ENCODE results near the gene REEP2. TPM values are rescaled to one million over a fixed set of nuclear protein-coding genes. Genes with fewer than 3 reads are reported as not detected.

Gene REEP2
- total RNA-seq, 1 experiment from 2014 or later: 49.0 TPM

DNA sequence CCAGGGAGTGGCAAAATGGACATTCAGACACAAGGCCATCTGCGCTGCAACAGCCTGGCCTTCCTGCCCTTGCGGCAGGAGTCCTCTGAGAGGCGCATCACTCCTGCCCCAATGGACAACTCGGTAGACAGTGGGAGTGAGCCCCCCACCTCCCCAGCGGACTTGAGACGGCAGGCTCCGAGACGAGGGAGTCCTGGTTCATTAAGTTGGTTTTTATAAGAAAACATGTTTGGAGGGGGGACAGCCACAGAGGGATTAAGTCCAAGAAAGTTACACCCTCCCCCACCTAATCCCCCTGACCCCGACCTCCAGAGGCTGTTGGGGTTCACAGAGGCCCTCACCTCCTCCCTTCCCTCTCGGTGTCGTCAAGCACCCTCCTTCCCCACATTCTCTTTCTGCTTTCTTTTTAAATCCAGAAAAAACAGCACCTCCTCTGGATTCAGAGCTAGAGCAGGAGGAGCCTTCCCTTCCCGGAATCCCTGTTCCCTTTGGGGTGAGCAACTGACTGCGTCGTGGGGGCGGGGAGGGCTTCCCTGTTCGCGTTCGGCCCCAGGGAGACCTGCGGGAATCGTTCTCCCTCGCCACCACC, 24.7 kb downstream of the REEP2 start:
- TF ChIP-seq, protein P1, sequence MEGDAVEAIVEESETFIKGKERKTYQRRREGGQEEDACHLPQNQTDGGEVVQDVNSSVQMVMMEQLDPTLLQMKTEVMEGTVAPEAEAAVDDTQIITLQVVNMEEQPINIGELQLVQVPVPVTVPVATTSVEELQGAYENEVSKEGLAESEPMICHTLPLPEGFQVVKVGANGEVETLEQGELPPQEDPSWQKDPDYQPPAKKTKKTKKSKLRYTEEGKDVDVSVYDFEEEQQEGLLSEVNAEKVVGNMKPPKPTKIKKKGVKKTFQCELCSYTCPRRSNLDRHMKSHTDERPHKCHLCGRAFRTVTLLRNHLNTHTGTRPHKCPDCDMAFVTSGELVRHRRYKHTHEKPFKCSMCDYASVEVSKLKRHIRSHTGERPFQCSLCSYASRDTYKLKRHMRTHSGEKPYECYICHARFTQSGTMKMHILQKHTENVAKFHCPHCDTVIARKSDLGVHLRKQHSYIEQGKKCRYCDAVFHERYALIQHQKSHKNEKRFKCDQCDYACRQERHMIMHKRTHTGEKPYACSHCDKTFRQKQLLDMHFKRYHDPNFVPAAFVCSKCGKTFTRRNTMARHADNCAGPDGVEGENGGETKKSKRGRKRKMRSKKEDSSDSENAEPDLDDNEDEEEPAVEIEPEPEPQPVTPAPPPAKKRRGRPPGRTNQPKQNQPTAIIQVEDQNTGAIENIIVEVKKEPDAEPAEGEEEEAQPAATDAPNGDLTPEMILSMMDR (conservative IDR thresholded peaks at IDR 0.05): peak; percentile 16; the same call in 1 of the 3 replicates
- peak overlapping the region; percentile 49; the same call in 1 of the 2 replicates for H3K14ac ChIP-seq (ENCODE audit: insufficient read depth, low read length)
- Mint-ChIP-seq H3K36me3 (ENCODE audit: insufficient read depth in 1 of 3, low read depth in 3 of 3) (peaks cover 16 to 22% (median 22%) of the 10 kb centered on the region in 3 experiments), H3K4me3 (peak overlapping the region; percentile 86), H3K27ac (peak overlapping the region; percentile 86 to 94 (median 91); a peak in 6 of 7 replicates), H3K9me3 (peaks cover 0 to 11% of the 10 kb centered on the region in 2 experiments; a peak in 3 of 5 replicates), H3K27me3 (ENCODE audit: low read depth) (peaks cover 19% of the 10 kb centered on the region), H3K4me1 (peaks cover 31 to 33% of the 10 kb centered on the region in 2 experiments)
- H3K27me3 ChIP-seq (ENCODE audit: insufficient read depth, low read length): no peaks in the 10 kb centered on the region; the same call in 1 of the 2 replicates
- no peak overlapping the region for H3K27ac ChIP-seq (ENCODE audit: insufficient read length, low read depth, low read length)
- peak overlapping the region; percentile 24 for H3K18ac ChIP-seq (ENCODE audit: insufficient read length, low read depth, low read length)
- H2BK120ac ChIP-seq (ENCODE audit: low read depth, low read length, poor library complexity, severe bottlenecking): no peak overlapping the region
- H4K91ac ChIP-seq (ENCODE audit: insufficient read length, low read depth, low read length): no peak overlapping the region
- no peak overlapping the region for H3T11ph ChIP-seq (ENCODE audit: low read length)
- no peak overlapping the region for H2AK5ac ChIP-seq (ENCODE audit: insufficient read length, low read length)
- DNase-seq: no peak
- peak overlapping the region; percentile 67 for H3K4me2 ChIP-seq (ENCODE audit: insufficient read depth, insufficient read length, low read length)
- H3K23me2 ChIP-seq (ENCODE audit: insufficient read length, low read depth, low read length, poor library complexity, severe bottlenecking): peaks cover 23% of the 10 kb centered on the region
- no peak overlapping the region for H3K56ac ChIP-seq (ENCODE audit: insufficient read length, low read depth, low read length)
- H3K4me1 ChIP-seq (ENCODE audit: insufficient read depth, low read length): no peaks in the 10 kb centered on the region
- peak overlapping the region; percentile 64 for H3K9ac ChIP-seq (ENCODE audit: extremely low read depth, insufficient read length, low read length)
- no peak overlapping the region for H2BK12ac ChIP-seq (ENCODE audit: insufficient read length, low read depth, low read length)
- no CpG with 5 or more reads among the region's 21 CpGs for WGBS (ENCODE audit: extremely low coverage, insufficient read length, low lambda C conversion rate)
- no peaks in the 10 kb centered on the region for H4K20me1 ChIP-seq (ENCODE audit: control insufficient read depth, insufficient read depth, insufficient read length)
- H3K79me1 ChIP-seq (ENCODE audit: insufficient read depth, low read depth, low read length, poor library complexity, severe bottlenecking): no peaks in the 10 kb centered on the region
- no peak overlapping the region for H2AFZ ChIP-seq (ENCODE audit: low read length)
- no peak overlapping the region for H4K8ac ChIP-seq (replicated peaks; ENCODE audit: insufficient read length, low read depth, low read length)
- no peak overlapping the region for H2BK20ac ChIP-seq (ENCODE audit: low read depth, low read length, poor library complexity, severe bottlenecking)
- no peak overlapping the region for H2BK15ac ChIP-seq (ENCODE audit: low read depth, low read length)
- no peaks in the 10 kb centered on the region for H3K79me2 ChIP-seq (ENCODE audit: insufficient read depth, low read length)
- no peak overlapping the region for H2BK5ac ChIP-seq (ENCODE audit: insufficient read length, low read length)
- H3K23ac ChIP-seq (ENCODE audit: insufficient read length, low read depth, low read length): no peak overlapping the region
- no peak overlapping the region; the same call in 1 of the 2 replicates for H3K4ac ChIP-seq (ENCODE audit: low read depth, low read length)
- H4K5ac ChIP-seq (ENCODE audit: insufficient read length, low read depth, low read length): no peak overlapping the region
- H3K9me3 ChIP-seq (ENCODE audit: control insufficient read depth, low read depth, low read length): no peaks in the 10 kb centered on the region

All from H9 (cell line).